Skeletal muscle cell (primary cell): ENCODE data around the gene NDUFAF8.
A peak's percentile ranks its signal among the peaks of the same experiment; 100 is the strongest.

ENCODE experiments used
- DNase-seq: peaks from one replicate; pipeline ENCODE4 v3.0.0-alpha.2; 2010; ENCODE audit warnings: low read depth
- H3K4me3 ChIP-seq: 2 replicates; pipeline ENCODE4 v1.5.1; 2011; ENCODE audit warnings: low read depth, mild to moderate bottlenecking, control low read depth, low read length, moderate library complexity

Gene NDUFAF8

DNA sequence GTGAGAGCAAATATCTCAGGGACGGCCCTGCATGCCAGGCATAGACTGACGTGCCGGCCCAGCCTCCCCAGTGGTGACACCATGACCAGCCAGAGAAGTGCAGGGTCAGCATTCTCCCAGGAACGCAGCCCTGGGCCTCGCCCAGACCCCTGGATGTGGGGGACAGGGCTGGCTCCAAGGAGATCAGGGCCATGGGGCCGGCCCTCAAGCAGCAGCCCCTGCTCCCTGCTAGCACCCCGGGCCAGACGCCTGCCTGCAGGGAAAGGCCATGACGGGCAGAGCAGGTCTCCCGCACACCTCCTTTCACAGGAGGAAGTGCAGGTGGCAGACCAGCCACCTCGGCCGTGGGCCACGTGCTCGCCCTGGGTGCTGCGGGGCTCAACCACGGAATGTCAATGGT, 9.5 kb downstream of the NDUFAF8 start:
- DNase-seq: no peak
- H3K4me3 ChIP-seq: no peak overlapping the region

GRCh38 chr17:81249223-81250040, 10.3 kb downstream of the NDUFAF8 start:
- no peak for DNase-seq
- H3K4me3 ChIP-seq: no peak overlapping the region

DNA sequence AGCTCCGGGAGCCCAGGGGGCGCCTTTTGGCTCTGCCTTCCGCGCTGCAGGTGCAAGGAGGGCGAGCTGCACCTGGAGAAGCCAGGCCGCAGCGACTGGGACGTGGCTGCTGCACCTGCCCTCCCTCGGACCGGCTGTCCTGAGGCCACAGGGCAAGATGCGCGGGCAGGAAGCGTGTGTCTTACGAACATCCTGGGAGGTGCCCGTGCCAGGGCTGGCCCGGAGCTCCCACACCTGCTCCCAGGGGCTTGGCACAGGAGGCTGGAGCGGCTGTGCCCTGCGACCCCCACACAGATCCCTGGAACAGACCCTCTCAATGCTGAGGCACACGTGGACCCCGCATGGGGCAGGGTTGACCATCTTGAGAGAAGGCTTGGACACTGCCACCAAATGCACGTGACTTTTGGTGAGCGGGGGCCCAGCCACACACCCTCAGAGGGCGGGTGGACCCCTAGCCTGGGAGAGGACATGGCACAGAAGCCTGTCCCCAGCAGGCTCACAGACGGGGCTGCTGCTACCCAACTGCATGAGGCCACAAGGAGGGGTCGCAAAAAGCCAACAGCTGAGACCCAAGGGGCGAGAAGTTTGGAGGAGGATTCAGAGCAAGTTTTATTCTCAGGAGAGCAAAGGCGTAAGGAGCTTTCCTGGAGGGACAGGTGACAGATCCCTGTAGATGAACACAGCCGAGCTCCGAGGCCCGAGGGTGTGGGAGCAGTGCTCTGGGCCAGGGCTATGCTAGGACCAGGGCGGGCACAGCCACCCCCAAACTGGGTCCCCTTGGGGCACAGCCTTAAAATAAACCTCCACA, 11.4 kb downstream of the NDUFAF8 start:
- no peak overlapping the region for H3K4me3 ChIP-seq

DNA sequence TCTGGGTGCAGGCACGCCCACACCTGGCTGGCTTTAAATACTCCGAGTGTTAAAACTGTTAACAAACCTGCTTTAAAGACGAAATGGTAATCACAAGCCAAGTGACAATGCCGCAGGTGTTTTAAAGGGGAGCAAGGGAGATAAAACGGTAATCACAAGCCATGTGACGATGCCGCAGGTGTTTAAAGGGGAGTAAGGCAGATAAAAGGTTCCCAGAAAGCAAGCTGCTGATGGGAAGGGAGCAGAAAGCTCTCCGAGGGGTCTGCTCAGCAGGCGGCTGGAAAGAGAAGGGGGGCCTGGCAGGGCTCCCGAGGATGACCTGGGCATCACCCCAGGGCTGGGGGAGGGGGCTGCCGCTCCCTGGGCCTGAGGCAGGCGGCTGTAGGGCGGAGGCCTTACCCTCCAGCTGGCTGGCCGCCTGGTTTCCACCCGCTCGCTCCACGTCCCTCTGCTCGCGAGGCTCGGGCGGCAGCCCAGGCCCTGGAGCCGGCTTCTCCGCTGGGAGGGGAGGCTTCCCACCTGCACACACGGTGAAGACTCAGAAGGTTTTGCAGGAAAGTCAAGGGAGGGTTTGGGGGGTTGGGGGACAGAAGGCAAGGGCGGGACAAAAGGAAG, 12.1 kb downstream of the NDUFAF8 start:
- H3K4me3 ChIP-seq: no peak overlapping the region
- DNase-seq: no peak

More for the DNA sequence above, 11.4 kb downstream of the NDUFAF8 start:
- no peak for DNase-seq

DNA sequence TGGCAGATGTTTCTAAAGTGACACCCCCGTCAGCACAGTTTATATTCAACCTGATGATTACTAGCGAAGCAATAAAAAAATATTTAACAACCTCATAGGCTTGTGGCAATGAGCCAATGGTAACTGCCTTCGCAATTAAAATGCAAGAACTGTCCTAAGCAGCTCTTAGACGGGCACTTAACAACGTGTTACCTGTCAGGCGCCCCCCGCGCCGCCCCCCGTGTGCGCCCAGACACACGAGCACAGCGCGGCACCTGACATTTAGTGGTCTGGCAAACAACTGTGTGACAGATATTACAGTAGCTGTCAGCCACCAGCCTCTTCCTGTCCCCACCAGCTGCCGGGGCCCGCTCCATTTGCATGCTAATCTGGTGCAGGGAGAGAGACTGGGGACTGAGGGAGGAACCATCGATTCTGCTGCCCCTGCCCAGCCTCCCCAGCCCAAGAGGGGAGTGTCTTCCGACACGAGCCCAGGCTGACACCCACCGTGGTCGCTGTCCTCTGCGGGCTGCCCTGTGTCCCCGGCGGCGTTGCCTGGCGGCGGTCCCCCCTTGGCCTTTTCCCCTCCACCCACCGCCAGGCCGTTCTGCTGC, 12.7 kb downstream of the NDUFAF8 start:
- no peak for DNase-seq
- no peak overlapping the region for H3K4me3 ChIP-seq

- no peak for DNase-seq
- H3K4me3 ChIP-seq: no peak overlapping the region
Observed at GRCh38 chr17:81252326-81252986, 13.3 kb downstream of the NDUFAF8 start.

GRCh38 chr17:81252987-81253329, 13.8 kb downstream of the NDUFAF8 start:
- DNase-seq: no peak
- H3K4me3 ChIP-seq: no peak overlapping the region

- no peak for DNase-seq
- H3K4me3 ChIP-seq: no peak overlapping the region
Observed at GRCh38 chr17:81253358-81254131, 14.4 kb downstream of the NDUFAF8 start.

DNA sequence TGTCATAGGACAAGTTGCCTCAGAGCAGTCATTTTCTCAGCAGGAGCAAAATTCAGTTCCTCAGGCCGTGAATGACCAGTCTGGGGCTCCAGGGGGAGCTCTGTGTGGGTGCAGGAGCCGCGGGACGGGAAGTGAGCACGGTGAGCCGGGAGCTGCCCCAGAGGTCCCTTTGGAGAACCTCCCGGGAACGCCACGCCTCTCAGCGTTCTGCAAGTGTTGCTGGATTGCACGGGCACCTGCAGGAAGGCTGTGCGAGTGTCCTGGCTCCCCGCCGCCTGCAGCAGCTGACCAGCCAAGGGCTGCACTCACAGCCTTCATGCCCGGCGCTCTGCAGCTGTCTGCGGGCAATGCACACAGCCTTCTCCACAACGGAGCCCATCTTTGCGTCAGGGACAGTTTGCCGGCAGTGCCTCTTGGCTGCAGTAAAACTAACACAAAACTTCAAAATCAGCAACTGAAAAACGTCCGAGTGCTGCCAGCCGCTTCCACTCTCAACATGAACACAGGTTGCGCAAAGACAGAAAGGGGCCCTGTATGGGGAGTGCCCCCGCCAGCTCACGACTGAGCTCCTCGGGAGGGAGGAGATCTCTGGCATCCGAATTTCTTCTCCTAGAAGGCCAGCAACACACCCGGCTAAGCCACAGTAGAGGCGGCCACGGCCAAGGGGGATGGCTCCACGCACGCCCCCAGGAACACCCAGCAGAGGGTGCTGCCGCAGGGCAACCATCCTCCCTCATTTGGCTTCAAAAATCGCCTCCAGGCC, 16.0 kb downstream of the NDUFAF8 start:
- H3K4me3 ChIP-seq: no peak overlapping the region
- DNase-seq: peak; percentile 47

DNA sequence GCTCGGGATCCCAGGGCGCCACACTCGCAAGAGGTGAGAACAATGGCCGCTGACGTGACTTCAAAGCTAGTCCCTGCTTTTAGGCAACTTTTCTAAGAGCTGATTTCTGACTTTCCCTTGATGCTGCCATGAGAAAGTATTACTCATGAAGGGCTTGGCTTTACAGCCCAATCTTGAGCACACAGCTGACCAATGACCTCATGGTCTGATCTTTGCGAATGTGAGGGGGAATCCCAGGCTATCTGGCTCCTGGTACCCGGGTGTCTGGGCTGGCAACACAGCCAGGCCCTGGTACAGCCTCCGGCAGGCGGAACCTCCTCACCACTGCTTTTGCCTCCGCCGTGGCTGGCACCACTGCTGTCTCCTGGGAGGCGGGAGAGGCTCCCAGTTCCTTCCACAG, 17.5 kb downstream of the NDUFAF8 start:
- no peak overlapping the region for H3K4me3 ChIP-seq
- no peak for DNase-seq

DNA sequence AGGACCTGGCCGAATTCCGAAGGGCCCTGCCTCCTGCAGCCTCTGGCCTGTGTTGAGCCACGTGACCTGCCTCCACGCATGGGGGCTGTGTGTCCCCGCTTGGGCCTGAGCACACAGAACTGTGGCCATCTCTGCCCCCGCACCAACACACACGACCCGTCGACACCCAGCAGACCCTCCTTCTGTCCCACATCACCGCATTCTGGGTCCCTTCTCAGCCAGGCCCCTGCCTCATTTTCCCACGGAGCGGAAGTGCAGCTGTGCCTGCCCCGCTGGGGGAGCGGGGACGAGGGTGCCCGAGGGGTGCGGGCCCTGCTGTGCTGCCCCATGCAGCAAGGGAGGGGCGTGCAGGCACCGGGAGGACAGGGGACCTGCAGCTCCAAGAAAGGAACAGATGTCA, 18.4 kb downstream of the NDUFAF8 start:
- H3K4me3 ChIP-seq: no peak overlapping the region
- no peak for DNase-seq

DNA sequence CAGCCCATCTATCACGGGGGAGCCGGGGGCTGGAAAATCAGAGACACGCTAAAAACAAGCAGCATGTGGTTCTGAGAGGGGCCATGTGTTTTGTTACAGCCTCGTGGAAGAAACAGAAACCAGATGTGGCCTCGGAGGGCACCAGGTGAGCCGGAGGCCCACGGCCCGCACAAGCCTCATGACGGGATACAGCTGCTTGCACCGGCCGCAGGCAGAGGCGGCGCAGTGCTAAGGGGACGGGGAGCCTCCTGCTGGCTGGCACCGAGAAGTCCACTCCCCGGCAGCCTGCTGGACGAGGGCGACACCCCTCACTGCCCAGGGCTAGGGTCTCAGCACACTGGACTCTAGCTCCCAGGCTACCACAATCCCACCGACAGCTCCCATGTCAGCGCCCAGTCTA, 19.2 kb downstream of the NDUFAF8 start:
- no peak for DNase-seq
- no peak overlapping the region for H3K4me3 ChIP-seq

DNA sequence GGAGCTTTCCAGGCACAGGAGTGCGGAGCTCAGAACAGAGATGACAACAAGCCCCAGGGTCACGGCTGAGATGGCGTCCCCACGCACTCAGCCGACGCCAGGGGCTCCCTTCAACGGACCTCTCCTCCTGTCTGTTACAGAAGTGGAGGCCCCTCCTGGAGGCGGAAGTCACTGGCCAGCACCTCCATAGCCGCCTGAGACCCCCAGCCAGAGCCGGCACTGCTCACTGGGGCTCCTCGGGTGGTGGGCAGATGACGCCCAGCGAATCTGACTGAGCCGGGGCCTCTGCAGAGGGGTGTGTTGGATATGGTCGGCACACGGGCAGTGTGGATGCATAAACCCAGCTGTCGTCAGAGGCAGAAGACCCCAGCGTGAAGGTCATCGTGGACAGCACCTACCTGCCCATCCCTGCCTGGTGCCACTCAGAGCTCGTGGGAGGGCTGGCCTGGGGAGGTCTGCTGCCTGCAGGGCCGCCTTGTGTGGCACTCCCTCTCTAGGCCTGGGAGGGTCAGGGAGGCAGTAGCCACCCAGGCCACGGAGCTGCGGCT, 20.0 kb downstream of the NDUFAF8 start:
- no peak for DNase-seq
- no peak overlapping the region for H3K4me3 ChIP-seq

DNA sequence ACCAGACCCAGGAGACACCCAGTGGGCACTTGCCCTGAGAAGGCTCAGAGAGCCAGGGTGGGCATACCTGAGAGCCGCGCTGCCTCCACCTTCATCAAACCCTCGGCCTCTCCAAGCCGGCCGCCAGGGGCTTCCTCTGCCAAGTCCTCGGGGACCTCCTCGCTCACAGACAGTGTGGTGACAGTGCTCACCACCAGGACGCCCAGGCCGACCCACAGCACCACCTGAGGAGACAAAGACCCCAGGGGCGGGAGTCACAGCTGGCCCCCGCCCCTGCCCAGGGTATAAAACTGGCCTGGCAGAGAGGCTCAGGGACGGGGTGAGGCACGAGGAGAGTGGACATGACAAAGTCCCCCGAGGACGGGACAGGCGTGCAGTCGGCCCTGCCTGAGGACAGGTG, 21.1 kb downstream of the NDUFAF8 start:
- no peak for DNase-seq
- no peak overlapping the region for H3K4me3 ChIP-seq

- no peak overlapping the region for H3K4me3 ChIP-seq
- DNase-seq: no peak
Observed at GRCh38 chr17:81260641-81261040, 21.5 kb downstream of the NDUFAF8 start.

DNA sequence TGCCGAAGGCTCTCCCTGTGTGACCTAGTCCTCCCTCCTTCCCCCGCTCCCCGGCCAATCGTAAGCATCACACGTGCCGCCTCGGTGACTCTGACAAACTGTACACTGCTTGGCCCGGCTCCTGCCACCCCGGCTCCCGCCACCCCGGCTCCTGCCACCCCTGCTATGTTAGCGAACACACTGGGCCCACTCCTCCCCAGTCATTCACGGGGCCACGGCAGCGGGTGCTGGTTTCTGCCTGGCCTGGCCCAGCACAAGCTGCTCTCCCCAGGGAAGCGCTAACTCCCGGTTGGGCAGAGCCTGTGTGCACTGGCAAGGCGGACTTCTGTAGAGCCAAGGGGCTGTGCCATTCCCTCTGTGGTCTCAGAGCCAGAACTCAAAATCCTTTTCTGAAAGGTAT, 22.0 kb downstream of the NDUFAF8 start:
- H3K4me3 ChIP-seq: no peak overlapping the region
- no peak for DNase-seq

GRCh38 chr17:81261582-81262336, 22.6 kb downstream of the NDUFAF8 start:
- no peak overlapping the region for H3K4me3 ChIP-seq
- no peak for DNase-seq
